H4 (cell line): ENCODE results near the gene GPC5. TPM values are rescaled to one million over a fixed set of nuclear protein-coding genes. Genes with fewer than 3 reads are reported as not detected.
"Not testable (repeated sequence)": the region's sequence is repeated elsewhere in the genome, so short reads cannot be mapped to it uniquely, and the experiment has no call there.

Experiments used
- DNase-seq: peaks from one replicate; pipeline ENCODE4 v3.0.0-alpha.2; 2015; ENCODE audit warnings: low spot score
- total RNA-seq: library from RNA; depleted of rRNA; stranded (reverse); fragments of >200 nt; shearing (Covaris generic); gene quantifications from 2 replicates; pipeline ENCODE4 v1.2.3, GENCODE V29; 2014

GPC5 gene
- total RNA-seq, 1 experiment from 2014 or later: 1.5 TPM

- no peak for DNase-seq
Observed at GRCh38 chr13:92735909-92736308, 1337.5 kb downstream of the GPC5 start.

GRCh38 chr13:92739306-92739818 is 1340.9 kb downstream of the GPC5 start:
- no peak for DNase-seq

GRCh38 chr13:92743992-92744391 is 1345.6 kb downstream of the GPC5 start:
- no peak for DNase-seq

GRCh38 chr13:92745258-92745657 is 1346.8 kb downstream of the GPC5 start:
- DNase-seq: no peak

GRCh38 chr13:92752705-92753104 is 1354.3 kb downstream of the GPC5 start:
- DNase-seq: not testable (repeated sequence)

GRCh38 chr13:92761710-92762109 is 1363.3 kb downstream of the GPC5 start:
- DNase-seq: no peak

- no peak for DNase-seq
Observed at GRCh38 chr13:92767468-92767867, 1369.0 kb downstream of the GPC5 start.

- no peak for DNase-seq
Observed at GRCh38 chr13:92768602-92769001, 1370.2 kb downstream of the GPC5 start.

GRCh38 chr13:92769046-92769445 is 1370.6 kb downstream of the GPC5 start:
- no peak for DNase-seq

GRCh38 chr13:92775658-92776057 is 1377.2 kb downstream of the GPC5 start:
- no peak for DNase-seq

- no peak for DNase-seq
Observed at GRCh38 chr13:92781965-92782690, 1383.7 kb downstream of the GPC5 start.

- DNase-seq: no peak
Observed at GRCh38 chr13:92802776-92803175, 1404.4 kb downstream of the GPC5 start.

GRCh38 chr13:92804346-92804745 is 1405.9 kb downstream of the GPC5 start:
- DNase-seq: no peak

GRCh38 chr13:92804926-92805325 is 1406.5 kb downstream of the GPC5 start:
- no peak for DNase-seq

- DNase-seq: no peak
Observed at GRCh38 chr13:92805766-92806165, 1407.3 kb downstream of the GPC5 start.

GRCh38 chr13:92806215-92806614 is 1407.8 kb downstream of the GPC5 start:
- peak; percentile 53 for DNase-seq

- no peak for DNase-seq
Observed at GRCh38 chr13:92807353-92807752, 1408.9 kb downstream of the GPC5 start.

- peak; percentile 8 for DNase-seq
Observed at GRCh38 chr13:92807966-92808365, 1409.5 kb downstream of the GPC5 start.

- DNase-seq: no peak
Observed at GRCh38 chr13:92821324-92821723, 1422.9 kb downstream of the GPC5 start.

- DNase-seq: no peak
Observed at GRCh38 chr13:92823059-92823458, 1424.6 kb downstream of the GPC5 start.

- no peak for DNase-seq
Observed at GRCh38 chr13:92825938-92826596, 1427.6 kb downstream of the GPC5 start.

GRCh38 chr13:92827503-92827902 is 1429.1 kb downstream of the GPC5 start:
- peak; percentile 7 for DNase-seq

- no peak for DNase-seq
Observed at GRCh38 chr13:92829930-92830329, 1431.5 kb downstream of the GPC5 start.
